Neural progenitor cell (in vitro differentiated cells): ENCODE measurements around the gene NFE2L1. TPM values are rescaled to one million over a fixed set of nuclear protein-coding genes. Genes with fewer than 3 reads are reported as not detected.

Source experiments
- DNase-seq: peaks from one replicate; pipeline ENCODE4 v3.0.0-alpha.2; 2016; ENCODE audit warnings: low spot score
- H2AFZ ChIP-seq: fragments of 200-600 bp; sonication (generic); replicated peaks from 2 replicates; pipeline ENCODE4 v1.6.1; 2016; ENCODE audit warnings: antibody characterized with exemption
- H3F3A ChIP-seq: fragments of 200-600 bp; sonication (generic); 2 replicates; pipeline ENCODE4 v1.6.1; 2016; ENCODE audit warnings: antibody characterized with exemption, low read depth
- H3K27ac ChIP-seq: fragments of 200-600 bp; sonication (generic); 2 replicates; pipeline ENCODE4 v1.5.1; 2016; ENCODE audit warnings: mild to moderate bottlenecking
- H3K27me3 ChIP-seq: fragments of 200-600 bp; sonication (generic); 2 replicates; pipeline ENCODE4 v1.6.1; 2016; ENCODE audit warnings: mild to moderate bottlenecking, moderate library complexity
- H3K36me3 ChIP-seq: fragments of 200-600 bp; sonication (generic); 2 replicates; pipeline ENCODE4 v1.5.1; 2016
- H3K4me1 ChIP-seq: fragments of 200-600 bp; sonication (generic); 2 replicates; pipeline ENCODE4 v1.6.1; 2016; ENCODE audit warnings: mixed run types
- H3K4me2 ChIP-seq: fragments of 200-600 bp; sonication (generic); 2 replicates; pipeline ENCODE4 v1.6.1; 2016
- H3K4me3 ChIP-seq: fragments of 200-600 bp; sonication (generic); 2 replicates; pipeline ENCODE4 v1.5.1; 2016
- H3K79me2 ChIP-seq: fragments of 200-600 bp; sonication (generic); 2 replicates; pipeline ENCODE4 v1.6.1; 2016; ENCODE audit warnings: low read depth
- H3K9ac ChIP-seq: fragments of 200-600 bp; sonication (generic); 2 replicates; pipeline ENCODE4 v1.6.1; 2016
- H3K9me3 ChIP-seq: fragments of 200-600 bp; sonication (generic); 2 replicates; pipeline ENCODE4 v1.5.1; 2016; ENCODE audit warnings: low read depth
- H4K20me1 ChIP-seq: fragments of 200-600 bp; sonication (generic); 2 replicates; pipeline ENCODE4 v1.6.1; 2016; ENCODE audit warnings: low read depth
- H3K27ac Mint-ChIP-seq: 3 replicates; pipeline ENCODE4 v1.8.0; 2021; ENCODE audit warnings: mixed read lengths
- H3K27me3 Mint-ChIP-seq: 2 replicates; pipeline ENCODE4 v1.8.0; 2022; ENCODE audit warnings: low read depth, mild to moderate bottlenecking, inconsistent platforms, moderate library complexity, mixed read lengths; ENCODE audit not compliant: insufficient read depth
- H3K36me3 Mint-ChIP-seq: 3 replicates; pipeline ENCODE4 v1.8.0; 2021; ENCODE audit warnings: mixed read lengths
- H3K4me1 Mint-ChIP-seq: 3 replicates; pipeline ENCODE4 v1.8.0; 2021; ENCODE audit warnings: mixed read lengths
- H3K4me3 Mint-ChIP-seq: 3 replicates; pipeline ENCODE4 v1.8.0; 2021; ENCODE audit warnings: mild to moderate bottlenecking, moderate library complexity, mixed read lengths
- H3K9me3 Mint-ChIP-seq: 3 replicates; pipeline ENCODE4 v1.8.0; 2020; ENCODE audit warnings: mixed read lengths
- EZH2 ChIP-seq: fragments of 200-600 bp; sonication (generic); IDR thresholded peaks from 2 replicates; pipeline ENCODE4 v1.6.1; 2017; ENCODE audit warnings: antibody characterized with exemption, mild to moderate bottlenecking, moderate library complexity
- EZH2phosphoT487 ChIP-seq: fragments of 200-600 bp; sonication (generic); IDR thresholded peaks from 2 replicates; pipeline ENCODE4 v1.6.1; 2017; ENCODE audit warnings: antibody characterized with exemption
- total RNA-seq: library from RNA; depleted of rRNA; stranded (reverse); fragments of >200 nt; gene quantifications from 2 replicates; pipeline ENCODE4 v1.2.3, GENCODE V29; 2015; ENCODE audit warnings: low replicate concordance
- TF ChIP-seq, protein P1 (sequence below): fragments of 200-600 bp; sonication (generic); IDR thresholded peaks from 2 replicates; pipeline ENCODE4 v1.5.1; 2017; ENCODE audit warnings: antibody characterized with exemption, mild to moderate bottlenecking

NFE2L1 gene
- total RNA-seq, 1 donor from 2014 or later: 104 TPM

DNA sequence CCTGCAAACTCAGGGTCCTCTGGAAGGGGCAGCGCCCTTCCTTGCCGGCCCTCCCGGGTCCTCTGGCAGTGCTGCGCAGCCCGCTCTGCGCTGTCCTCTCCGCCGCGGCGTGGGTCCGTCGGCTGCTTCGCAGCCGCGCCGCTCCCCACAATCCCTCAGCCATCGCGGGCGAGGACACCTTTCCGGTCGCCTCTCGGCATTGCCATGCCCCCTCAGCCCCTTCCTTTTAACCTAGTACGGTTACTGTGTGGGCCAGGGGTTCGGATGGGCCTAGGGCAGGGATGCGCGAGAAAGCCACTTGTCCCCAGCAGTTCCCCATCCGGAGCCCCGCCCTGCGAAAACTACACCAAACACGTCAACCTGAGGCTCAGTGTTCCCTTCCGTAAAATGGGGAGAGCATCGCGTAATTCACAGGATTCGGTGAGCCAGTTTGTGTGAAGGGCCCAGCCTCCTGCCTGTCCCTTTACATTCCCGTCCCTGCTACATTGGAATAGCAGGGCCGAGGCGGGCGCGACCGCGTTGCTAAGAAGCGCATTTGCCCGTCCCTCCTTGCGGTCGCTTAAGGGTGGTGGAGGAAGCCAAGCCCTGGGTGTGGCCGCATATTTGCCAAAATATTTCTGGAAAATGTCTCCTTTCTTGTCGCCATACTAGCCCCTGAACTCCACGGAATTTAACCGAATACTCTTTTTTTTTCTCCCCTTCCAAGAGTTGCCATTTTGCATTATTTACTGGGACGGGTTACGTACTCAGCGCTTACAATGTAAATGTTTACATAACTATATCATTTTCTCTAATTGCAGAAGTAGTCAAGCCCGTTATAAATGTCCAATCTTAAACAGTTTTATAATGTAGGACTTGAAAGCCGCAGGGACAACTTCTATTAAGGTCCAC, 23.8 kb upstream of the NFE2L1 start:
- Mint-ChIP-seq H3K27ac (no peak overlapping the region), H3K9me3 (no peaks in the 10 kb centered on the region), H3K4me3 (peak overlapping the region; percentile 87), H3K27me3 (peaks cover 20% of the 10 kb centered on the region), H3K4me1 (peaks cover 43% of the 10 kb centered on the region), H3K36me3 (no peaks in the 10 kb centered on the region)
- Histone ChIP-seq H3K36me3 (no peaks in the 10 kb centered on the region), H4K20me1 (no peaks in the 10 kb centered on the region), H2AFZ (peak overlapping the region; percentile 68), H3K4me1 (peaks cover 8% of the 10 kb centered on the region), H3K79me2 (no peaks in the 10 kb centered on the region), H3K27me3 (peaks cover 27% of the 10 kb centered on the region), H3K9me3 (no peaks in the 10 kb centered on the region), H3K4me2 (peak overlapping the region; percentile 91), H3K9ac (no peak overlapping the region), H3K27ac (no peak overlapping the region), H3F3A (peaks cover 24% of the 10 kb centered on the region), H3K4me3 (peak overlapping the region; percentile 52)
- peak; percentile 62 for TF ChIP-seq EZH2phosphoT487
- TF ChIP-seq EZH2: peak; percentile 78
- TF ChIP-seq, protein P1, sequence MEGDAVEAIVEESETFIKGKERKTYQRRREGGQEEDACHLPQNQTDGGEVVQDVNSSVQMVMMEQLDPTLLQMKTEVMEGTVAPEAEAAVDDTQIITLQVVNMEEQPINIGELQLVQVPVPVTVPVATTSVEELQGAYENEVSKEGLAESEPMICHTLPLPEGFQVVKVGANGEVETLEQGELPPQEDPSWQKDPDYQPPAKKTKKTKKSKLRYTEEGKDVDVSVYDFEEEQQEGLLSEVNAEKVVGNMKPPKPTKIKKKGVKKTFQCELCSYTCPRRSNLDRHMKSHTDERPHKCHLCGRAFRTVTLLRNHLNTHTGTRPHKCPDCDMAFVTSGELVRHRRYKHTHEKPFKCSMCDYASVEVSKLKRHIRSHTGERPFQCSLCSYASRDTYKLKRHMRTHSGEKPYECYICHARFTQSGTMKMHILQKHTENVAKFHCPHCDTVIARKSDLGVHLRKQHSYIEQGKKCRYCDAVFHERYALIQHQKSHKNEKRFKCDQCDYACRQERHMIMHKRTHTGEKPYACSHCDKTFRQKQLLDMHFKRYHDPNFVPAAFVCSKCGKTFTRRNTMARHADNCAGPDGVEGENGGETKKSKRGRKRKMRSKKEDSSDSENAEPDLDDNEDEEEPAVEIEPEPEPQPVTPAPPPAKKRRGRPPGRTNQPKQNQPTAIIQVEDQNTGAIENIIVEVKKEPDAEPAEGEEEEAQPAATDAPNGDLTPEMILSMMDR: no peak
- DNase-seq: peak; percentile 77

DNA sequence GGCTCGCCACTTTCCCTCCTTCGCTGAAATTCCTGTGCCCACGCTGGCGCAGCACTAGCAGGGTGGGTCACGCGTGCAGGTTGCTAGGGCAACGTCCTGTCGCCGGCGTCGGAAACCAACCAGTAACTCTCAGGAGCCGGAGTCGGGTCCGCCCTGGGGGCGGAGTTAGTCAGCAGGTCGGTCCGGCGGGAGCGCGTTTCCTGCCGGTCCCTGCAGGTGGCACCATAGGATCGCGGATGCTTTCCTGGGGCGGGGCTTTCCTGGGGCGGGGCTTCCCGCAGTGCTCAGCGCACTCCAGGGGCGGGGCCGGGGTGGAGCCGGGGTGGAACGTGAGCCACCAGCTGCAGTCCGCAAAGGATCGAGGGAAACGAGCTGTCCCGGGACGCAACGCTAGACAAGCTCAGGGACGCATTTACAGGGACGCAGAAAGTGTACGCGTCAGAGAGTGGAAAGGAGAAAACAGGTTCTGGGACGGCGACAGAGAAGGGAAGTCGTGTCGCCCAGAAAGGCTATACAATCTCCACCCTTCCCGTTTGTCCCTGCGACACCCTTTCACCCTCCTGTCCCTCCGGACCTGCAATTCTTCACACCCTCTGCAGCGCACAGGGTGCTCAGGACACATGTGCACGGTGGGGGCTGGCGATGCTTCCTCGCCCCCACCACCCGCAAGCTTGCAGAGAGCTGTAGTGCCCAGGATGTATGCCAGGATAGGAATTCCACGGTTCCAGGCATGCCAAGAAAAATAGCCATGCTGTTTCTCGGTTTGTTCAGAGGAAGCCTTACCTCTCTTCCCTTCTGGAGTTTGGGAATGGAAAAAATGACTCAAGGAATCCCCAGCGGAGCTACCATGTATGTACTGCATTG, 22.9 kb upstream of the NFE2L1 start:
- DNase-seq: peak; percentile 98
- Histone ChIP-seq H3K9ac (no peak overlapping the region), H3K4me1 (peaks cover 8% of the 10 kb centered on the region), H3K4me2 (peak overlapping the region; percentile 91), H4K20me1 (no peaks in the 10 kb centered on the region), H3K4me3 (peak overlapping the region; percentile 52), H3K79me2 (no peaks in the 10 kb centered on the region), H3K27me3 (peaks cover 27% of the 10 kb centered on the region), H2AFZ (peak overlapping the region; percentile 66), H3K9me3 (no peaks in the 10 kb centered on the region), H3K36me3 (no peaks in the 10 kb centered on the region), H3F3A (peaks cover 24% of the 10 kb centered on the region), H3K27ac (no peak overlapping the region)
- no peak for TF ChIP-seq EZH2
- TF ChIP-seq, protein P1: peak; percentile 90
- no peak for TF ChIP-seq EZH2phosphoT487
- peak overlapping the region; percentile 87 for H3K4me3 Mint-ChIP-seq
- no peaks in the 10 kb centered on the region for H3K36me3 Mint-ChIP-seq
- H3K27me3 Mint-ChIP-seq: peaks cover 20% of the 10 kb centered on the region
- H3K9me3 Mint-ChIP-seq: no peaks in the 10 kb centered on the region
- H3K4me1 Mint-ChIP-seq: peaks cover 41% of the 10 kb centered on the region
- H3K27ac Mint-ChIP-seq: no peak overlapping the region

- H3K4me1 ChIP-seq: peaks cover 8% of the 10 kb centered on the region
- peaks cover 27% of the 10 kb centered on the region for H3K27me3 ChIP-seq
- peak overlapping the region; percentile 43 for H3K4me3 ChIP-seq
- no peak for DNase-seq
- H2AFZ ChIP-seq: no peak overlapping the region
- no peak overlapping the region for H3K27ac Mint-ChIP-seq
- H3K4me2 ChIP-seq: peak overlapping the region; percentile 90
- peaks cover 24% of the 10 kb centered on the region for H3F3A ChIP-seq
- H3K9me3 ChIP-seq: no peaks in the 10 kb centered on the region
- no peaks in the 10 kb centered on the region for H3K36me3 ChIP-seq
- no peak overlapping the region for H3K27ac ChIP-seq
- no peaks in the 10 kb centered on the region for H4K20me1 ChIP-seq
- no peaks in the 10 kb centered on the region for H3K79me2 ChIP-seq
- H3K9ac ChIP-seq: no peak overlapping the region
- peaks cover 16% of the 10 kb centered on the region for H3K27me3 Mint-ChIP-seq
- peaks cover 38% of the 10 kb centered on the region for H3K4me1 Mint-ChIP-seq
- no peaks in the 10 kb centered on the region for H3K9me3 Mint-ChIP-seq
- TF ChIP-seq, protein P1: no peak
- H3K4me3 Mint-ChIP-seq: peak overlapping the region; percentile 87
- no peaks in the 10 kb centered on the region for H3K36me3 Mint-ChIP-seq
Observed at GRCh38 chr17:48025904-48026501, 22.2 kb upstream of the NFE2L1 start.
